Stimulated activated CD4-positive, alpha-beta T cell treated with anti-CD3 and anti-CD28 coated beads, Interleukin-15, amount 100 ng/mL, for 24 hours (primary cell): ENCODE results near the gene COG1.
A peak's percentile ranks its signal among the peaks of the same experiment; 100 is the strongest.

Experiments
- DNase-seq: peaks from one replicate; pipeline ENCODE4 v3.0.0-alpha.2; 2020

The COG1 gene

GRCh38 chr17:73231841-73232586, 39.2 kb downstream of the COG1 start:
- peak; percentile 98 for DNase-seq

- DNase-seq = peak; percentile 52
Measured at GRCh38 chr17:73232587-73233373, 39.9 kb downstream of the COG1 start.

DNA sequence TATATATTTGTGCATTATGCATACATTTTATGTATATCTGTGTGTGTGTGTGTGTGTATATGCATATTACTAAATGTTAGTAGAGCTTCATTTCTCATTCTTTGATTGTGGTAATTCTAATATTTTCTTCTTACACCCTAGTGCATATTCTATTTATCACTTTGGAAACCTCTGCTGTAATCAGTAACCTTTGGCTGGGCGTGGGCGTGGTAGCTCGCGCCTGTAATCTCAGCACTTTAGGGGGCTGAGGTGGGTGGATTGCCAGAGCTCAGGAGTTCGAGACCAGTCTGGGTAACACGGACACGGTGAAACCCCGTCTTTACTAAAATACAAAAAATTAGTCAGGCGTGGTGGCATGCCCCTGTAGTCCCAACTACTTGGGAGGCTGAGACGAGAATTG, 41.9 kb downstream of the COG1 start:
- no peak for DNase-seq

DNA sequence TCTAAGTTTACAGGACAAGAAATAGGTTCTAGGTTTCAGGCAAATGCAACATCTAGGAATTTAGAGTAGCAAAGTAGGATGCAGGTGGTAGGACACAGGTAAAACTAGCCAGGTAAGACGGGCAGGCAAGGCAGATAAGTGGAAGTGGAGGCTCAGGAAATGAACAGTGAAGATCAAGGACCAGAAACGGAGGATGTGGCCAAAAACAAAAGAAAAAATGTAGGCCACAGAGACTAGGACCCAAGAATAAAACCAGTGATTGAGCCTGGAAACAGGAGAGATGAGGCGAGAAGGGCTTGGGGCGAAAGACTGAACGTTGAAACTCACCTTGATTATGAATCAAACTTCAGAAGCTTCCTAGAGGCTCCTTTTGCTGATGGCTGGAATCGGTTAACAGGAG, 44.9 kb downstream of the COG1 start:
- no peak for DNase-seq

DNA sequence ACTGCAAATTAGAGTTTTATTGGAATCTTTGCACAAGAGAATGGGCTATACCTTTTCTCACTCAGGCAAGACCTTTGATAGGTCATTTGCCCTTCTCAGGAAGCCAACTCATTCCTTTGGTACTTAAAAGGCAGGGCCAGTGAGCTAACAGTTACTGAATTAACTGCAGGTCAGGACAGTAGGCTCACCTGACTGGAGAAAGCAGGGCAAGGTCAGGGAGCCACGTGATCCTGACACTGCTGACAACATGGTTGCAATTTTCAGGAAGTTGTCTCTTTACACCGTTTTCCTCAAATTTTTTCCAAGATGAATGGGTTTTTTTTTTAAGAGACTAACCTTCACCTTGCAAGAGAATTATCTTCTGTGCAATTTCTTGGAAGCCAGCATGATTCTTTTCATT, 47.7 kb downstream of the COG1 start:
- DNase-seq = no peak

DNA sequence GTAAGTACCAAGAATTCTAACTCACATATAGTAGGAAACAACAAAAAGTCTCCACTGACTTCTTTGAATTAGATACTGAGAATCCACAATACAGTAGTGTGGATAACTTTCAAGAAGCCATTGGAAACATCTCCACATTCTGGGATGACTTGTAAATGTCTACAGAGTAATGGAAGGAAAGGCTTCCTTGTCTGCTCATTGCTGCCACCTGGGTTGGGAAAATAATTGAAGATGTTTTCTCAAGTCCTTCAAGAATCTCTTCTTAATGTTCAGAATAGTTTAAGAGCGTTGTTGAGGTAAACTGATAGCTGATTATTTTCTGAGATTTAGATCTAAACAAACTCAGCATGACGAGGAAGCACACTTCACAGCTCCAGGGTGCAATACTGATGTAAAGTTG, 54.9 kb downstream of the COG1 start:
- DNase-seq = no peak

DNA sequence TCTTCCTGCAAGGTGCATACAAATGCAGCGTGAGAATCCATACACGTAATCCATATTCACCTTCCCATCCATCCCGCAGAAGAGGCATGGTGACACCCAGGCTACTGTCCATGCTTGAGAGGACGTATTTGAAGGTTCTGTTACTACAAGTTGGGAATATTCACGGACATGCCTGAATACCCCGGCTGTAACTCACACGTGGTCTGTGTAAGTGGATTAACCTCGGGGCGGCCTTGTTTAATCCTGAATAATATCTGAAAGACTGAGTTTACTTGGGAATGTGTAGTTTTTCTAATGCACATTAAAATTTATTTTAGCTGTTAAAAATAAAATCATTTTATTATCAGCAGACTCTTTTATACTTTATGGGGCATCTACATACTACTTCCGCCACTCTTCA, 55.7 kb downstream of the COG1 start:
- DNase-seq = no peak

DNA sequence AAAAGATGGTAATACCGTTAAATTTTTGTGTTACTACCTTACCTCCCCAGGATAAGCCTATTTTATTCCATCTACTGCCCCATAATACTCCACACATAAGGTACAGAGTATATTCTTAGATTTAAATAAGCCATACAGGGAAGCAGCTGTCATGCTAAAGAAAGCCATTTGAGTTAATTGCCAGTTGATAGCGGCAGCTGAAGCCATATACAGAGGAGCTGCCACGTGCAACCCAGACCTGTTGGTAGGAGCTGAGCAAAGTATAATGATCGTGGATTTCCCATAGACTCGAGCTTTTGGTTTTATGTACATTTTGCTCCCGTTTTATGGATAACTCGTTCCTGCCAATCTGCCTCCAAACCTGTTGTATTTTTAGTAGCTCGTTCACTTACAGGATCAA, 56.8 kb downstream of the COG1 start:
- DNase-seq = no peak

GRCh38 chr17:73250851-73251640, 58.2 kb downstream of the COG1 start:
- DNase-seq = no peak

DNA sequence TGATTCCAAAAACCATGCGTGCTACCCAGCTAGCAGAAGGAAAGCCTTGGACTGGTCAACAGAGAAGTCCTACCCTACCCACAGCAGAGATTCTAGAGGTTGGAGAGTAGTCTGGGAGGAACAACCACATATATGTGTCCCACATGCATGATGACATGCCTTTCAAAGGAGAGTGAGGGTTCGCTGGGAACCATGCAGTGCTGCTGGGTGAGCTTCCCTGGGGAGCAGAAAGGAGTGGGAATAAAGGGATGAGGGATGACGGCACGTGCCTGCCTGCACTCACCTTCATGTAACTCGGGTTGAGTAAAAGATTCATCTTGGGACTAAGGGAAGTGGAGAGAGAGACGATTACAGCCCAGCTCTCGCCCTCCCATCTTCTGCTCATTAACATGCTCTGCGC, 59.0 kb downstream of the COG1 start:
- no peak for DNase-seq

- peak; percentile 60 for DNase-seq
Measured at GRCh38 chr17:73255671-73256181, 62.9 kb downstream of the COG1 start.

GRCh38 chr17:73256220-73256619, 63.4 kb downstream of the COG1 start:
- no peak for DNase-seq

DNA sequence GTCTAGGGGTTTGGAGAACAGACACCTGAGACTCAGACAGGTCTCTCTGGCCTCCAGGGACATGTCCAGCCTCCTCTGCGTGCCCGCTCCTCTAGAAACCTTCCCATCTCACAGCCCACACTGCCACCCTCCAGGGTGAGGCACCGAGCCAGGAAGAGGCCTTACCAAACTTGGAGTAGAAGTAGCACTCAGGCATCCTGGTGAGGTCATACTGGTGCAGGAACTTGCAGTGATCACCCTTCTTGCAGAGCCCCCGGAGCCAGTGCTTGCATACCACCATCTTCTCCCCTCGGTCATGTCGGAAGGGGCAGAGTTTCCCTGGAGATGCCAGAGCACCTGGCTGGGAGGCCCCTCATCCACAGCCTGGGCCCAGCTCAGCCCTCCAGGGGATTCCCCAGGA, 64.7 kb downstream of the COG1 start:
- no peak for DNase-seq
